ENCODE measurements around the gene RPTN.
"Not testable (repeated sequence)": the region's sequence is repeated elsewhere in the genome, so short reads cannot be mapped to it uniquely, and the experiment has no call there.

The RPTN gene

GRCh38 chr1:152165286-152166077 is 6.5 kb upstream of the RPTN start:
- no peak for DNase-seq

- no peak for DNase-seq
Measured at GRCh38 chr1:152164517-152165136, 5.6 kb upstream of the RPTN start.

GRCh38 chr1:152162792-152163463 is 3.9 kb upstream of the RPTN start:
- DNase-seq: no peak

- DNase-seq: no peak
Measured at GRCh38 chr1:152160576-152160975, 1.5 kb upstream of the RPTN start.

GRCh38 chr1:152153996-152154395 is 5.0 kb downstream of the RPTN start:
- no peak for DNase-seq

GRCh38 chr1:152151646-152152045 is 7.4 kb downstream of the RPTN start:
- DNase-seq: no peak

GRCh38 chr1:152148981-152149380 is 10.0 kb downstream of the RPTN start:
- DNase-seq: no peak

- DNase-seq: no peak
Measured at GRCh38 chr1:152148051-152148450, 11.0 kb downstream of the RPTN start.

GRCh38 chr1:152145769-152146168 is 13.3 kb downstream of the RPTN start:
- DNase-seq: no peak

GRCh38 chr1:152144674-152145183 is 14.3 kb downstream of the RPTN start:
- not testable (repeated sequence) for DNase-seq

- no peak for DNase-seq
Measured at GRCh38 chr1:152143150-152143887, 15.7 kb downstream of the RPTN start.

- no peak for DNase-seq
Measured at GRCh38 chr1:152141971-152142584, 16.9 kb downstream of the RPTN start.

- no peak for DNase-seq
Measured at GRCh38 chr1:152137215-152137614, 21.8 kb downstream of the RPTN start.

GRCh38 chr1:152130186-152130585 is 28.8 kb downstream of the RPTN start:
- no peak for DNase-seq

- no peak for DNase-seq
Measured at GRCh38 chr1:152127673-152128072, 31.4 kb downstream of the RPTN start.

GRCh38 chr1:152125834-152126443 is 33.1 kb downstream of the RPTN start:
- no peak for DNase-seq

GRCh38 chr1:152118915-152119314 is 40.1 kb downstream of the RPTN start:
- DNase-seq: no peak

GRCh38 chr1:152115344-152115743 is 43.7 kb downstream of the RPTN start, which contains the start of gene TCHH:
TCHH (minus strand) TSS chr1:152115444; CDS start chr1:152114080, 1,364 bp downstream.
- DNase-seq: no peak

- DNase-seq: no peak
Measured at GRCh38 chr1:152112885-152113432, 46.1 kb downstream of the RPTN start.

GRCh38 chr1:152112101-152112884 is 46.7 kb downstream of the RPTN start:
- no peak for DNase-seq

GRCh38 chr1:152111515-152111968 is 47.5 kb downstream of the RPTN start:
- peak; percentile 32 for DNase-seq

All from activated CD4-positive, CD25-positive, alpha-beta regulatory T cell treated with anti-CD3 and anti-CD28 coated beads, Interleukin-2, amount 50 U/mL, for 72 hours (primary cell).